A549 (cell line): ENCODE measurements around the gene LGALS7. TPM values are rescaled to one million over a fixed set of nuclear protein-coding genes. Genes with fewer than 3 reads are reported as not detected.
A peak's percentile ranks its signal among the peaks of the same experiment; 100 is the strongest.

Experiments used
- ATAC-seq, 2 experiments: fragments of 200-7000 bp in 1 of 2; fragments of >200 bp in 1 of 2; cut with Nextera tagmentation in 1 of 2; cut with Tn5 transposase in 1 of 2; 3 replicates each; pipeline versions ENCODE4 v1.8.0 to v1.9.1; 2018 to 2020; ENCODE audit warnings: mild to moderate bottlenecking in 1 of 2, moderate library complexity in 1 of 2
- CTCF ChIA-PET: fragments of 300-600 bp; sonication (Branson Sonifier 250); formaldehyde crosslinking; extraction: SDS; loops from one replicate; lab custom pipeline; 2021; ENCODE audit warnings: antibody characterized with exemption, inconsistent platforms; lab: Yijun Ruan, JAX
- POLR2A ChIA-PET: fragments of 350-600 bp; formaldehyde crosslinking; extraction: SDS; loops from one replicate; lab custom pipeline; 2021; ENCODE audit warnings: antibody characterized with exemption, inconsistent platforms; lab: Yijun Ruan, JAX
- DNase-seq, 2 experiments: peaks; one replicate each; pipeline versions ENCODE4 v3.0.0 to v3.0.0-alpha.2; 2011 to 2016; ENCODE audit warnings: low read depth in 1 of 2, low spot score in 1 of 2
- FAIRE-seq: peaks from 2 replicates; lab custom pipeline; 2011; peaks lifted over from hg19 to GRCh38; lab: Jason Lieb, UNC
- H3K27ac ChIP-seq, 2 experiments: fragments of >200 bp; sonication (Bioruptor Twin); formaldehyde crosslinking; 3 replicates each; pipeline ENCODE4 v1.5.1; 2016 to 2017
- H3K4me1 ChIP-seq: fragments of >200 bp; sonication (Bioruptor Twin); formaldehyde crosslinking; 3 replicates; pipeline ENCODE4 v1.6.1; 2016
- H3K4me2 ChIP-seq: fragments of >200 bp; sonication (Bioruptor Twin); formaldehyde crosslinking; 3 replicates; pipeline ENCODE4 v1.6.1; 2016
- H3K4me3 ChIP-seq: fragments of >200 bp; sonication (Bioruptor Twin); formaldehyde crosslinking; 3 replicates; pipeline ENCODE4 v1.5.1; 2016
- H3K9me3 ChIP-seq: fragments of >200 bp; sonication (Bioruptor Twin); formaldehyde crosslinking; 3 replicates; pipeline ENCODE4 v1.6.1; 2016
- ATOH8 ChIP-seq: fragments of 250-450 bp; sonication (Bioruptor Pico); IDR thresholded peaks from 2 replicates; pipeline ENCODE4 v1.5.0; 2020; ENCODE audit warnings: low read depth, mild to moderate bottlenecking, moderate library complexity
- CBX8 ChIP-seq: fragments of 200-600 bp; sonication (generic); IDR thresholded peaks from 2 replicates; pipeline ENCODE4 v1.6.1; 2016
- CHD2 ChIP-seq: fragments of 150-350 bp; IDR thresholded peaks from 2 replicates; pipeline ENCODE4 v1.6.1; 2014; ENCODE audit warnings: low read length; ENCODE audit not compliant: partially characterized antibody
- E2F6 ChIP-seq: IDR thresholded peaks from 2 replicates; pipeline ENCODE4 v1.6.1; 2012; ENCODE audit warnings: low read depth, borderline replicate concordance
- ELK1 ChIP-seq: fragments of 150-350 bp; IDR thresholded peaks from 2 replicates; pipeline ENCODE4 v1.6.1; 2014; ENCODE audit warnings: low read depth, mild to moderate bottlenecking, low read length
- EP300 ChIP-seq, 2 experiments: fragments of >200 bp; sonication (Bioruptor Twin); formaldehyde crosslinking; IDR thresholded peaks; 2 replicates in 1 of 2; 3 replicates in 1 of 2; pipeline ENCODE4 v1.6.1; 2016 to 2017
- ESRRA ChIP-seq: fragments of 150-350 bp; IDR thresholded peaks from 2 replicates; pipeline ENCODE4 v1.6.1; 2014; ENCODE audit warnings: mild to moderate bottlenecking, low read length, borderline replicate concordance
- FOSL2 ChIP-seq, 2 experiments: fragments of 450-650 bp in 1 of 2; fragments of >200 bp in 1 of 2; sonication (Bioruptor Twin) in 1 of 2; formaldehyde crosslinking; IDR thresholded peaks; 2 replicates each; pipeline versions ENCODE4 v1.5.0 to v1.6.1; 2016 to 2020; ENCODE audit warnings: mild to moderate bottlenecking in 1 of 2, moderate library complexity in 1 of 2
- FOXS1 ChIP-seq: fragments of 250-450 bp; sonication (Bioruptor Pico); IDR thresholded peaks from 2 replicates; pipeline ENCODE4 v1.5.0; 2020; ENCODE audit warnings: mild to moderate bottlenecking, moderate library complexity
- GATA3 ChIP-seq: IDR thresholded peaks from 2 replicates; pipeline ENCODE4 v1.6.1; 2012; ENCODE audit warnings: borderline replicate concordance
- HDAC2 ChIP-seq: fragments of 200-600 bp; sonication (generic); IDR thresholded peaks from 2 replicates; pipeline ENCODE4 v1.6.1; 2016
- HOXA7 ChIP-seq: fragments of 250-450 bp; sonication (Bioruptor Pico); IDR thresholded peaks from 2 replicates; pipeline ENCODE4 v1.5.0; 2020; ENCODE audit warnings: mild to moderate bottlenecking, moderate library complexity
- HOXB13 ChIP-seq: fragments of 250-450 bp; sonication (Bioruptor Pico); IDR thresholded peaks from 2 replicates; pipeline ENCODE4 v1.5.0; 2020; ENCODE audit warnings: low read depth, mild to moderate bottlenecking, moderate library complexity
- HOXB5 ChIP-seq: fragments of 250-450 bp; sonication (Bioruptor Pico); IDR thresholded peaks from 2 replicates; pipeline ENCODE4 v1.5.0; 2020; ENCODE audit warnings: mild to moderate bottlenecking, moderate library complexity
- JUNB ChIP-seq: fragments of >200 bp; sonication (Bioruptor Twin); formaldehyde crosslinking; IDR thresholded peaks from 2 replicates; pipeline ENCODE4 v1.6.1; 2016
- KDM5A ChIP-seq: fragments of 200-600 bp; sonication (generic); IDR thresholded peaks from 2 replicates; pipeline ENCODE4 v1.6.1; 2016; ENCODE audit warnings: antibody characterized with exemption, mild to moderate bottlenecking
- MAX ChIP-seq: IDR thresholded peaks from 2 replicates; pipeline ENCODE4 v1.6.1; 2012
- MAZ ChIP-seq: fragments of 150-350 bp; IDR thresholded peaks from 2 replicates; pipeline ENCODE4 v1.6.1; 2014; ENCODE audit warnings: antibody characterized with exemption, low read depth, low read length, borderline replicate concordance
- NFE2L2 ChIP-seq: fragments of 150-350 bp; conservative IDR thresholded peaks from 2 replicates; pipeline ENCODE4 v1.6.1; 2014; ENCODE audit warnings: low read length
- NPAS2 ChIP-seq: fragments of 250-450 bp; sonication (Bioruptor Pico); IDR thresholded peaks from 2 replicates; pipeline ENCODE4 v1.8.0; 2022; ENCODE audit warnings: mild to moderate bottlenecking, moderate library complexity, borderline replicate concordance
- PBX3 ChIP-seq: IDR thresholded peaks from 2 replicates; pipeline ENCODE4 v1.6.1; 2012
- POLR2AphosphoS2 ChIP-seq: conservative IDR thresholded peaks from 2 replicates; pipeline ENCODE4 v1.6.1; 2012; ENCODE audit warnings: low read length, improper control_type of control experiment, inconsistent platforms
- RARB ChIP-seq: fragments of 250-450 bp; sonication (Bioruptor Pico); IDR thresholded peaks from 2 replicates; pipeline ENCODE4 v1.8.0; 2021; ENCODE audit warnings: mild to moderate bottlenecking, moderate library complexity
- RCOR1 ChIP-seq: fragments of 150-350 bp; IDR thresholded peaks from 2 replicates; pipeline ENCODE4 v1.6.1; 2014; ENCODE audit warnings: antibody characterized with exemption, low read length, low read depth
- RFX5 ChIP-seq: fragments of 450-650 bp; IDR thresholded peaks from 2 replicates; pipeline ENCODE4 v1.7.1; 2014; ENCODE audit warnings: antibody characterized with exemption, mild to moderate bottlenecking, moderate library complexity
- SMC3 ChIP-seq: fragments of >200 bp; sonication (Bioruptor Twin); formaldehyde crosslinking; IDR thresholded peaks from 3 replicates; pipeline ENCODE4 v1.6.1; 2018; ENCODE audit warnings: inconsistent platforms
- TFCP2L1 ChIP-seq: fragments of 250-450 bp; sonication (Bioruptor Pico); IDR thresholded peaks from 2 replicates; pipeline ENCODE4 v1.5.0; 2021; ENCODE audit warnings: mild to moderate bottlenecking
- TP53 ChIP-seq: fragments of 250-450 bp; sonication (Bioruptor Pico); IDR thresholded peaks from 2 replicates; pipeline ENCODE4 v1.5.0; 2021; ENCODE audit warnings: mild to moderate bottlenecking, moderate library complexity
- USF2 ChIP-seq: fragments of 450-650 bp; IDR thresholded peaks from 2 replicates; pipeline ENCODE4 v1.6.1; 2014; ENCODE audit warnings: antibody characterized with exemption
- WGBS: methylation state at CpG from one replicate; pipeline ENCODE4 v1.1.6; 2017; ENCODE audit errors: missing lambda C conversion rate; 5-methylcytosine and 5-hydroxymethylcytosine counted together
- polyA plus RNA-seq, 4 experiments: library from polyadenylated mRNA; depleted of rRNA in 3 of 4; stranded (reverse); fragments of >200 nt; fragmentation: RNase III in 1 of 4; extraction: RNeasy Plus Mini Kit Qiagen cat#74134 plus additional on column Dnase treatment in 1 of 4; gene quantifications; 2 replicates in 3 of 4; 3 replicates in 1 of 4; pipeline ENCODE4 v1.2.3, GENCODE V29; 2011 to 2017

Gene LGALS7
- polyA plus RNA-seq, 2 of the 4 experiments (the other 2 are of a cell fraction) = not detected

- Histone ChIP-seq H3K4me1 (peaks cover 69% of the 10 kb centered on the region), H3K4me2 (peak overlapping the region; percentile 77), H3K27ac (peak overlapping the region; percentile 71 to 84), H3K9me3 (no peaks in the 10 kb centered on the region), H3K4me3 (peak overlapping the region; percentile 41)
- DNase-seq (peak; percentile 65 to 67), FAIRE-seq (no peak), ATAC-seq (peak; percentile 12 to 41)
- TF ChIP-seq RARB = no peak
- no peak for TF ChIP-seq NFE2L2
- no peak for TF ChIP-seq CBX8
- TF ChIP-seq HOXB5 (CRISPR knock-in tag) = no peak
- TF ChIP-seq EP300 (IDR thresholded peaks at IDR 0.05) = no peak
- no peak for TF ChIP-seq FOSL2 (IDR thresholded peaks at IDR 0.05)
- no peak for TF ChIP-seq FOSL2 (CRISPR knock-in tag; IDR thresholded peaks at IDR 0.05)
- peak; percentile 45; the same call in 1 of the 2 replicates for TF ChIP-seq TP53 (CRISPR knock-in tag)
- TF ChIP-seq ESRRA = no peak
- TF ChIP-seq CHD2 = no peak
- peak; percentile 55 for TF ChIP-seq HOXA7 (CRISPR knock-in tag)
- TF ChIP-seq KDM5A = no peak
- no peak for TF ChIP-seq MAX
- TF ChIP-seq HDAC2 = no peak
- TF ChIP-seq MAZ = no peak
- no peak for TF ChIP-seq RFX5
- no peak for TF ChIP-seq NPAS2 (CRISPR knock-in tag)
- no peak for TF ChIP-seq E2F6
- TF ChIP-seq FOXS1 = no peak
- TF ChIP-seq RCOR1 = no peak
- no peak for TF ChIP-seq ATOH8 (CRISPR knock-in tag)
- peak; percentile 43 for TF ChIP-seq PBX3
- peak; percentile 35; the same call in 1 of the 2 replicates for TF ChIP-seq TFCP2L1
- TF ChIP-seq GATA3 = 0 out of 2 replicates have a peak, but pooled peaks have one; percentile 34
- no peak for TF ChIP-seq ELK1
- TF ChIP-seq HOXB13 (CRISPR knock-in tag) = no peak
- TF ChIP-seq SMC3 = no peak
- TF ChIP-seq JUNB = no peak
- peak; percentile 65; the same call in 1 of the 2 replicates for TF ChIP-seq POLR2AphosphoS2
- no peak for TF ChIP-seq USF2
- 60% methylated on average over 12 of the region's 13 CpGs for WGBS
- CTCF ChIA-PET = interaction anchor here (0.6 to 38.0 kb wide), 25 partner anchors 8 to 332 kb away, joined by 3 to 764 read pairs (median 4); partner anchors contain the start of genes ACTN4, FAM98C, MRPS12 and SARS2
- POLR2A ChIA-PET = interaction anchor here (1.0 to 3.2 kb wide), 10 partner anchors 9 to 196 kb away, joined by 3 to 14 read pairs (median 5); partner anchors contain the start of genes ACTN4, ECH1, EIF3K and MRPS12
Observed at GRCh38 chr19:38734426-38735256, 38.7 kb downstream of the LGALS7 start.
